HepG2 (cell line): Measurements from ENCODE around the gene RIC3.

Experiments used
- EZH2 ChIP-seq: conservative IDR thresholded peaks from 2 replicates; pipeline ENCODE4 v1.6.1; 2012; ENCODE audit warnings: mild to moderate bottlenecking, low read depth, low read length, moderate library complexity
- HMGXB4 ChIP-seq, 2 experiments: sonication (generic) in 1 of 2; formaldehyde crosslinking in 1 of 2; IDR thresholded peaks; 2 replicates each; pipeline versions ENCODE4 v1.4.0 to v1.6.1; 2018 to 2020; ENCODE audit warnings: missing genetic modification reagents in 2 of 2, borderline replicate concordance in 1 of 2, low read depth in 1 of 2, mild to moderate bottlenecking in 1 of 2, missing biosample characterization in 1 of 2
- MAX ChIP-seq: IDR thresholded peaks from 2 replicates; pipeline ENCODE4 v1.6.1; 2012; ENCODE audit warnings: inconsistent platforms
- PRDM15 ChIP-seq: sonication (generic); formaldehyde crosslinking; IDR thresholded peaks from 2 replicates; pipeline ENCODE4 v1.4.0; 2020; ENCODE audit warnings: missing genetic modification reagents
- SMAD3 ChIP-seq: sonication (generic); formaldehyde crosslinking; IDR thresholded peaks from 2 replicates; pipeline ENCODE4 v1.4.0; 2020; ENCODE audit warnings: missing genetic modification reagents
- ZSCAN31 ChIP-seq: sonication (generic); formaldehyde crosslinking; IDR thresholded peaks from 2 replicates; pipeline ENCODE4 v1.5.0; 2020; ENCODE audit warnings: low read depth, mild to moderate bottlenecking, missing genetic modification reagents

GRCh38 chr11:8101421-8101820, 67.4 kb downstream of the RIC3 start:
- TF ChIP-seq PRDM15 (CRISPR knock-in tag) (no peak), SMAD3 (no peak), ZSCAN31 (CRISPR knock-in tag) (no peak), HMGXB4 (CRISPR knock-in tag; IDR thresholded peaks at IDR 0.05; ENCODE audit: borderline replicate concordance in 1 of 2, low read depth in 1 of 2) (no peak), MAX (no peak), EZH2 (no peak)
